HG02870 (cell line): ENCODE results near the gene GLYR1.

Experiments
- ATAC-seq: cut with Tn5 transposase; IDR thresholded peaks from one replicate; pipeline ENCODE4 v1.9.1; 2021; ENCODE audit warnings: mild to moderate bottlenecking, moderate library complexity; ENCODE audit not compliant: unreplicated experiment

The GLYR1 gene

DNA sequence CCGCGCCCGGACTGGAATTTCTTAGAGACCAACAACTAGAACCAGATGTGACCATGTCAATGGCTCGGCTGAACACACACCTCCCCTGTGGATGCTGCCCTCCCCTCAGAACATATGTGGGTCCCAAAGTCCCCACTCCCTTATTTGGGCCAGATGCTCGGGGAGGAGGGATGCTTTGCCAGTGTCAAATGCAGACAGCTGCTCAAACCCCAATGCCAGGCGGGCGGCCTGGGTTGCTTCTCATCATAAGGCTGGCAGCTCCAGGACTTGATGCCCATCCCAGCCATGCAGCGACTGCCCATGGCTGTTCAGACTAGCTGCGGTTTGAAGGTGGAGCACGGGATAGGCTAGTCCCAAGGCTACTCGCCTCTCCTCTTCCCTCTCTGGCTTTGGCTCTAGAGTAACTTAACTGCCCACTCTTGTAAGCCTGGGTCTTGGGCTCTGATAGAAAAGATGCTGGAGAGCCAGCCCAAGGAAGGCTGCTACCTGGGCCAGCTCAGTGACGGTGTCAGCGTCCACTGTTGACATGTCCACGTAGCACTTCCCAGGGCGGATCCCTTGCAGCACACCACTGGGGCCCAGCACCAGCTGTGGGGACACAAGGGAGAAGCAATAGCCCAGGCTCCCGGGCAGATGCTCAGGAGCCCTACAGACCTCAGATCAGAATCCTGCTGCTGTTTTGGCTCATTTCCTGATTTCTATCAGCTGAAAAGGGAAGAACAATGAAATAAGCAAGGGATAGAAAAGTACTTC lies 33.7 kb downstream of the GLYR1 start:
- ATAC-seq = no peak

DNA sequence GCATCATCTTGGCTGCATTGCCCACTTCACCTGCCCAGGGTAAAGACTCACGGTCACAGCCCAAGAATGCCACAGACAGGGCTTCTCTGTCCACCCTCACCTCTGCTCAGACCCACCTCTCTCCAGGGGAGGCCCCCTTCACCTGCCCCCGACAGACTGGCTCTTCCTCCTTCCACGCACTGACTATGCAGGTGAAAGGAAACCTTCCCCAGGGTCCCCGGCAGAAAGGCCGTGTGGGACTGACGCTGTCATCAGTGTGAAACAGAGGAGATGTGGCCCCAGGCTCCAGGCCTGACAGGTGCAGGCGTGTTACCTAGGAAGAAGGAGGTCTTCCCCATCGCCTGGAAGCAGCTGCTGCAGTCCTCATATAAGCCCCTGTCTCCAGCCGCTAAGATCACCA lies 35.3 kb downstream of the GLYR1 start:
- ATAC-seq = no peak

DNA sequence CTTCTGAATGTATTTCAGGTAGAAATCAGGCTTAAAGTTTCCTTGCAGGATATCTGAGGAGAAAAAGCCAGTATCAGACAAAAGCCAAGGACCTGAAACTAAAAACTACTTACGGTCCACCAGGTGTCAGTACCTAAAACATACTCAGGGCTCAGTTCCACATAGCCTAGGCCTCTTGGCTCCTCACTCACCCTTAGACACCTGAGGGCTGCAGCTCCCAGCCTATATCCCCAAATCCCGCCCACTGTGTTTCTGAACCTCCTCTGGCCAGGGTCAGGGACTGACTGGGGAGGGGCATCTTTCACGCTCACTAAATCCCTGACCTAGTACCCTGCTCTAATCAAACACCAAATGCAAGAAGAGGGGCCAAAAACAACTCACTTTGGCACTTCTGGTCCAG lies 35.8 kb downstream of the GLYR1 start:
- ATAC-seq = no peak

DNA sequence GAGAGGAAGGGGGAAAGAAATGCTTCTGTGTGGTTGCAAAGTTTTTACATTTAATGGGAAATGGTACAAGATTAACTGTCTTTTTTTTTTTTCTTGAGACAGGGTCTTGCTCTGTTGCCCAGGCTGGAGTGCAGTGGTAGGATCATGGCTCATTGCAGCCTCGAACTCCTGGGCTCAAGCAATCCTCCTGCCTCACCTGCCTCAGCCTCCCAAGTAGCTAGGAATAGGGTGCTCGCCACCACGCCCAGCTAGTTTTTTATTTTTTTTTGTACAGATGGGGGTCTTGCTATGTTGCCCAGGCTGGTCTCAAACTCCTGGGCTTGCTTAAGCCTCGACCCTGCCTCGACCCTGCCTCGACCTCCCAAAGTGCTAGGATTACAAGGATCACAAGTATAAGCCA lies 40.8 kb downstream of the GLYR1 start:
- ATAC-seq = no peak

DNA sequence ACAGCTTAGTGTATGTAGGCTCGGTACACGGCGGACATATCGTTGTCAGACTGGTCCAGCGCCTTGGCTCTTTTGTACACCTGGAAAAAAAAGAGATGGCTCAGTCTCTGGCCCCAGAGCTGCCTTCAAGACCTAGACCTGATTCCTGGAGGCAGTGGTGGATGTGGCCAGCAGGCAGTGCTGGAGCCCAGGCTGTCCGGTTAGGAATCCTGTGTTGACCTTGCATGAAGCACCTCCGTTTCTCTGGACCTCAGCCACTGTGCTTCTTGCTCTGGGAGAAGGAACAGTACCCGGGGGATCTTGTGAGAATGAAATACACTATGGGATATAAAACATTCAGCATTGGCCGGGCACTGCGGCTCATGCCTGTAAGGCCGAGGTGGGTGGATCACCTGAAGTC lies 41.9 kb downstream of the GLYR1 start:
- no peak for ATAC-seq

DNA sequence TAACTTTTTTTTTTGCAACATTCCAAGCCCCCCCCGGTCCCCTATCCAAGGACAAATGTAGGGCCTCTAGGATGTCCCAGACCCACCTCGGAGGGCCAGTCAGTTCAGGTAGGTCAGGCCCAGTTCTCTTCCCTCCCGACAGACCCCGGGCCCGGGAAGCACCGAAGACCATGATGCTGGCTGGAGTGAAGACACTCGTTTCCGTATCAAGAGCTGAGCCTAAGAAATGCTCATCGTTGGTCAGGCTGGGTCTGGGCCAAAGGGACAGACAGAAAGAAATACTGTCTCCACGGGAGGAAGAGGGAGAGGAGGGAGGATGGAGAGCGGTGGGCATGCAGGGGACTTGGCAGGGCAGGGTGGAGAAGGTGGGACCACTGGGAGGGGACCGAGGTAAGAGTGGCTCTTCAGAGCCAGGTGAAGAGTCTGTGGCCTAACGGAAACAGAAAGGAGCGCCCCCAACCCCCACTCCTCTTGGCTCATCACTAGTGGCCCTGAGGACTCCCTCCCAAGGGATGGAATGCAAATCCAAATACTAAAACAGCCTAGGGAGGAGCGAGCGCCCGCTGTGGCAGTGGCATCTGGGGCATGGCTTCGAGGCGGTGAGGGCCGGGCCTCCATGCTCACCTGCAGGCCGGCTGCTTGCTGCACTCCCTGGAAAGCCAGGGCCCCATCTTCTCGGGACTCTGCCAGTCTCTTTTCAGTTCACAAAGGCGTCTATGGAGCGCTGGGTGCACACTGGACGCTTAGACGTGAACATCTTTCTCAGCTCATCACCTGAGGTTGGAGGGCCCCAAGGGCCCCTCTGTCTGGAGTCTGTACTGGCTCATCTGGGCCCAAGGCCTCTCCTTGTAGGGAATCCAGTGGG lies 43.0 kb downstream of the GLYR1 start:
- no peak for ATAC-seq

DNA sequence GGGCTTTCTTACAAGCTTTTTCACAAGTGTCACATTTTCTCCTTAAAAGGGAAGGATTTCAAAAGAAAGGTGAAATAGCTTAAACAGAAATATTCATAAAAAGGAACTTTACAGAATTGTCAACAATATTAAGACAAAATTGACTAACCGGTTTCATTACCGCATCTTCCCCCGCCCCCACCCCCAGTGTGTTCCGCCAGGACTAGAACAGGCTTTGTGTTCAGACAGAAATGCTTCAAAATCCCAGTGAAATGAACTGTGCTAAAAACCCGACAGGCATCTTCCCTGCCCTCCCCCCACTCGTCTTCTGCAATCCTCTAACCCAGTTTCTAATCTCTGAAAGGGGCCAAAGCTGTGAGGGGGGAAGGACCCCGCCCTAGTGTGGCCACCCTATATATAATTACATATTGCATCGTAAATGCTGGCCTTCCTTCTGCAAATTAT lies 43.7 kb downstream of the GLYR1 start:
- ATAC-seq = no peak

DNA sequence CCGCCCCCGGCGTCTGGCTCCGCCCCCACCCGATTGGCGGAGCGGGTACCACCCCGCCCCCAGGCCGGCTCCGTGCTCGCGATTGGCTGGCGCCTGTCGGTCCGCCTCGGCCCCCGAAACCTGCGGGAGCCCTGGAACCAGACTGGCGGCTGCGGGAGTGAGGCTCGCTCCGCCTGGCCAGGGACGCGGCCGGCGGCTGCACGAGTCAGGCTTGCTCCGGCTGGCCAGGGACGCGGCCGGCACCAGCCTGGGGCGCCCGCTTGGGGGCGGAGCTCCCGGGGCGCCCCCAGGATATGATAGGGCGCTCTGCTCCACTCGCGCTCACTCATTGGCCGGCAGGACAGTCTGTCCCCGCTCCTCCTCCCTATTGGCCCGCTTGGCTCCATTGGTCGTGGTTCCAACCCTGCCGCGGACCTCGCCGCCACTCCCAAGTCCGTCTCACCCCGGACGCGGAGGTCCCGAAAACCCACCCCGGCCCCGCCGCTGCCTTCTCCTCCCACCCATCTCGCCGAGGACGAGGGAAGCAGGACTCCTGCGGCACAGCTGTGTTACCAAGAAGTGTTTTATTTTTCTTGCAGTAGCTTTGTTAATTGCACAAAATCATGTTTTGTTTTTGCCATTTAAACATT lies 44.3 kb downstream of the GLYR1 start:
- ATAC-seq = peak; percentile 92

DNA sequence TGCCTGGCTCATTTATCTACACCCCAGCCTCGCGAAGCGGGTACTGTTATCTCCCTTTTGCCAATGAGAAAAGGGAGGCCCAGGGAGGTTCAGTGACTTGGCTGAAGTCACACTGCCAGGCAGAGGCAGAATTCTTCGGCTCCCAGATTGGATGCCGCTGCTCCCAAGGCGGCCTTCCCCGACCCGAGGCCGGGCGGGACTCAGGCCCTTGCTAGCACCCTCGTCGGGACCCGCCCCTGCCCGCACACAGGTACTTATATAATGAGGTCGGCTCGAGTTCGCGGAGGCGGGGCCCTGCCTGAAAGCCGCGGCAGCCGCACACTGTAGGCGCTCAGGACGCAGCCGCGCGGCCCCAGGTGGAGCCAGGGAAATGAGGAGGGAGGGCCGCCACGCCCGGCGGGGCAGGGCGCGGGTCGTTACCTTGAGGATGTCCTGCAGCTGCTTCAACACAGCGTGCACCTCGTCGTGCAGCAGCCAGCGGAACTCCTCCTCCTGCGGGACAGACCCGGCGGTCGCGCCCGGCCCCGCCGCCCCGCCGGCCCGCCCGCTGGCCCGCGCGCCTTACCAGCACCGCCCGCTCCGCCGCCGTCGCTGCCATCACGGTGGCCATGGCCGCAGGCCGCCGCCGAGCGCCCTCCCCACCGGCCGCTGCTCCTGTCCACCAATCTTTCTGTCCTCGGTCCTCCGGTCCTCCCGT lies 45.0 kb downstream of the GLYR1 start, which contains the start of gene ROGDI:
TSS of gene ROGDI (minus strand) at position 672 of the 697 bp plus-strand sequence. CDS start at position 610, 62 bp downstream.
- peak; percentile 54 for ATAC-seq

DNA sequence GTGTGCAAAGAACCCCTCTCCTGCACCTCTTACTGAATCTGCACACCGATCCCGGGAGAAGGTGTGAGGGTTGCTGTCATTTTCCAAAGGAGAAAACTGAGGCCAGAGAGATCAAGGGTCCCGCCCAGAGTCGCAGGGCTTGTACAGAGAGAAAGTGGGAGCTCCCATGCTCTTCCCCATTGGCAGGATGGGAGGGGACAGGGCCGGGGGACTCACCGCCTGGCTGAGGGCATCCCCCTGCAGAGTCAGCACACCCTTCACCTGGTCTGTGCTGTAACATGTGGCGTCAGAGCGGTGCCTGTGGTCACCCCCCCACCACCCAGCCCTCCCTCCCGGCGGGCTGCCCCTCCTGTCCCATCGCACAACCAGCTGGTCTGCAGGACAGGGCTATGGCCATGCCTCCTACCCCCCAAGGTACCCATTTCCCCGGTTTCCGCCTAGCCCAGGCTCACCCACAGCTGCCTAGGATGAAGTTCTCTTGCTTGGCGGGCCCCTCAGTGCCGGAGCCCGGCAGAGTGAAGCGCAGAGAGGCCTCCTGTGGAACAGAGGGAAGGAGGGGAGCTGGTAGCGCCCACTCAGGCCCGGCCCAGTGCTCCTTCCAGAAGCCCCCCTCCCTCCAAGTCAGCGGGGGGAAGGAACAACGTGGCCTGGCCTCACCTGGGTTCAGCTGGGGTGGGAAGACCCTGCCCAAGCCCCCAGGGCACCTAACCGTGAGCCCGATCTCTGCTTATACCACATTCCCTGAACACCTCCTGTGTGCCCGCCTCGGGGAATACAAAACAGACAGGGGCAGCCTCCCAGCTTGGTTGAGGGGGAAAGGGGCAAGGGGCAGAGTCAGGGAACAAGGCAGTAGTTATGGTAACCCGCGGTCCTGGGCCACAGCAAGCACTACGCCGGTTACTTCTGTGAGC lies 45.8 kb downstream of the GLYR1 start:
- no peak for ATAC-seq

DNA sequence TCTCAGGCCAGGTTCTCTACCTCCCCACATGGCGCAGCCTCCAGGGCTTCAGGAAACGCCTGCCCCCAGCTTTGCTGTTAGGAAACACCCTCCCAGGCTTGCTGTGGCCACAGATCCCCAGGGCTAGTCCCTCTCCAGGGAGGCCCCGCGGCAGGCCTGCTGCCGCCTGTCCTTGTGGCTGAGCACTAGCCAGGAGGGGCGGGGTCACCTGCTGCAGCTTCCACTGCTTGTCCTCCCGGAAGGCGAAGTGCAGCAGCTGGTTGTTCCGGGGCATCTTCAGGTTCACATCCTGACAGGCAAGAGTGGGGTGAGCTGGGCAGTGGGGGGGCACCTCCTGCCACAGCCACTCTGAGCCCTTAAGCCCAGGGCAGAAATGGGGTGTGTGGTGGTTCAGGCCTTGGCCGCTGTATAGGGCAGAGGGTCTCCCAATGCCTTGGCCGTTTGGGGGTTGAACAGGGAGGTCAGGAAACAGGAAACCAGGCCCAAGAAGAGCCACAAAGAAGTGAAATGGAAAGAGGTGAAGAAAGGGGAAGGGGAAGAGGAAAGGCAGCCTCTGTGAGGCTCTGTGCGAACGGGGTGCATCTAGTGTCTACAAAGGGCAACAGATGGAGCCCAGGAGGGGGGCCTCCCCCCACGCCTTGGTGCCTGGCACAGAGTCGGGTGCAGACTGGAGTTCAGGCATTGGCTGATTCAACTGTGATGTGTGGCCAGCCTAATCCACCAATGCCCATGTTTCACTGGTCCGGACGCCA lies 46.6 kb downstream of the GLYR1 start:
- ATAC-seq = no peak

DNA sequence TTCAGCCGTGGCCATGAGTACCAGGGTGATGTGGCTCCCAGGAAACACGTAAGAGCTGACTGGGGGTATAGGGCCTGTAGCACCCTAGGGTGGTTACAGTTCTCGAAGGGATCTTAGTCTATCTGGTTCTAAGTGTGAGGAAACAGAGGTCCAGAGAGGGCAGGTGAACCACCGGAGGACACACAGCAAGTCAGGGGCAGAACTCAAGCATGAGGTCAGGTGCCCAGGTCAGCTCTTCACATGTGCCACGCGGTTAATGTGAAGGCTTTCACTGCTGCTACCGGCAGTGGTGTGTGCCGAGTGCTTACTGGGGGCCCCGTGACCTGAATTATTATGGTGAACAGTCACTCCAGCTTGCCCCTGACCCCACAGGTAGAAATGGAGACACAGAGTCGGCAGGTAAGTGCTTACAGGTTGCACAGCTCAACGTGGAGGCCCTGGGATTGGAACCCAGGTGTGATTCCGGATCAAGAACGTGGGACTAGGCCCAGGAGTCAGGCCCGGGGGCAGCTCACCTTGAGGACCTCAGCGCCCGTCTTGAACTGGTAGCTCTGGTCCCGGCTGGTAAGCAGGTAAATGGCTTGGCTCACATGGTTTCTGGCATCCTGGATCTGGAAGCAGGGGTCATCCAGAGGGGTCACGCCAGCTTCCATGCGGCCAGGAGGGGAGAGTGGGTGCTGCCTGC lies 47.8 kb downstream of the GLYR1 start:
- no peak for ATAC-seq

DNA sequence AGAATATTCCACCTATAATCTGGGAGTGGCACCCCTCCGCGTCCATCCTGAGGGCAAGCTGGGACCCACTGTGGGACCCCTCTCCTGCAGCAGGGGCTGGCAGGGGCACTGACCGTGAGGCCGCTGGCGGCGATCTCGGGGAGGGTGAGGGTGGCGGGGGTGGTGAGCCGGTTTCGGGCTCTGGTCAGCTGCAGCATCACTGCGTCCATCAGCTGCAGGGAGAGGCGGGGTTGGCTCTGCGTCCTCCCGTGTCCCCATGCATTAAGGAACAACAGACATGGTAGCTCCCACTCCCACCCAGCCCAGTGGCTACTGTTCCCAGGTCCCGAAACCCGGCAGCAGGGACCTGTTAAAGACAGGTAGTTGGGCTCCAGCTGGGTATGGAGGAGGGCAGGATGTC lies 48.6 kb downstream of the GLYR1 start:
- no peak for ATAC-seq

DNA sequence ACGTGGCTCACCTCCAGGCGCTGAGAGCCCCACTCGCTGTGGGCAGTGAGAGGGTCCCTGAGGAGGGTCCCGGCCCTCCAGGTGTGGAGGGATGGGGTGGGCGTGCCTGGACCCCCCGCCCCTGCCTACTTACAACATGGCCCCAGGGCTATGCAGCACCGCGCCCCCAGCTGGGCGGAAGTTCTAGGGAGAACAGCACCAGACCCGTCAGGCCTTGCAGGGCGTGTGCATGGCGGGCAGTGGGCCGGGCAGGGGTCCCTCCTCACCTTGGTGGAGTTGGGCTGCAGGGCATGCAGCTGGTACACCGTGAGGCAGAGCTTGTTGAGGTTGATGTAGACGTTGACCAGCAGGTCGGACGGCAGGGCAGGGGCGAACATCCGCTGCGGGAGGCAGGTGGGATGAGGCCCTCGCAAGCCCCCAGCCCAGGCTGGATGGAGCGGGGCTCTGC lies 49.3 kb downstream of the GLYR1 start:
- ATAC-seq = no peak

DNA sequence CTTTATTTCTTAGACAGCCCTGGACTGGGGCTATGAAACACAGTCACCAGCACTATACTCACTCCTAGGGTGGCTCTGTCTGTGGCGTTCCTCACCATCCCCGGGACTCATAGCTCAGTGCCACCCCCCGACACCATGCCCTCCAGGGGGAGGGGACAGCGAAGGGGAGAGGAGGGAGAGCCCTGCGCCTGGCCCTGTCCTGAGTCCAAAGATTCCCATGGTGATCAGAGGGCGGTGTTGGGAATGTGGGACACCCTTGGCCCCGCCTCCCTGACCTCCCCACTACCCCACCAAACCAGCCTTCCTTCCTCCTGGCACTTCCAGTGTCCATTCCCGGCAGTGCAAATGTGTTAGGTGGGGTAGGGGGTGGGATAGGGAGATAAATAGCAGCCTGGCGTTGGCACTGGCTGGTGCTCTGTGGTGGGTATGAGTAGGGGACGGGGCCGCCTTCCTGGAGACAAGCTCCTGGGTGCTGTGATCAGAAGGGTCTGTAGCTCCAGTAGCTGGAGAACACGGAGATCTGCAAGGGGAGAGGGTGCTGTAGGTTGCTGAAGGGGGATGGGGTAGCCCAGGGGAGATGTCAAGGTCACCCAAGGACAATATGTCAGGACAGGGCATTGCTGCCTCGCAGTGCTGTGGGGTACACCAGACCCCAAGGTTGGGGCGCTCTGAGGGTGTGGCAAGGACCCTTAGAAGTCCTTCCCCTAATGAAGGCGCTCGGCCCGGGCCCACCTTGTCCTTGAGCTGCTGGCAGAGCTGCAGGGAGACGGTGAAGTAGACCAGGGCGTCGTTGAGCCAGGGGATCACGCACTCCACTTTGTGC lies 49.9 kb downstream of the GLYR1 start:
- ATAC-seq = no peak

DNA sequence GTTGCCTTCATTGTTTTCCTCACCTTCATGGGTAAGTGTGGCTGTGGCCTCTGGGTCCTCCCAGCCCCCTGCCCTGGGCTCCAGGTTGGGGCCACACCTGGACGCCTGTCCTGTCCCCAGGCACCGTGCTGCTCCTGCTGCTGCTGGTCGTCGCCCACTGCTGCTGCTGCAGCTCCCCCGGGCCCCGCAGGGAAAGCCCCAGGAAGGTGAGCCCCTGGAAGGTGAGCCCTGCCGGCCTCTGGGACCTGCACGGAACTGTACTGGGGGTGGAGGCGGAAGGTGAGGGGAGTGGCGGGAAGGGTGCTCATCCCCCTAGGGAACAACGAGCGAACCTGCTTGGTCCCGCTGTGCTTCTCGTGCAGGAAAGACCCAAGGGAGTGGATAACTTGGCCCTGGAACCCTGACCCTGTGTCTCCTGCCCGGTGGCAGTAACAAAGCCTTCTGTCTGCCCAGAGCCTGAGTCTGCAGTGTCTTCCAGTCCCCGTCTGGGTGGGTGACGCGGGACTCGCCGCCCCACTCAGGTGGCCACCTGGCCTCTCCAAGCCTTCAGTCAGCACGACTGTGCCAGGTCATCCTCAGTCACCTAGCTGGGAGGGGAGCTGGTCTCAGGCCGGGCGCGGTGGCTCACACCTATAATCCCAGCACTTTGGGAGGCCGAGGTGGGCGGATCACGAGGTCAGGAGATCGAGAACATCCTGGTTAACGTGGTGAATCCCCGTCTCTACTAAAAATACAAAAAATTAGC lies 51.1 kb downstream of the GLYR1 start:
- no peak for ATAC-seq
